Choroid plexus epithelial cell (primary cell): Measurements from ENCODE around the gene PDE8B.
A peak's percentile ranks its signal among the peaks of the same experiment; 100 is the strongest.

Experiments used
- DNase-seq: peaks from one replicate; pipeline ENCODE4 v3.0.0-alpha.2; 2010; ENCODE audit warnings: low read depth
- H3K4me3 ChIP-seq: 2 replicates; pipeline ENCODE4 v1.5.1; 2011; ENCODE audit warnings: low read depth, mild to moderate bottlenecking, control low read depth, low read length, moderate library complexity
- CTCF ChIP-seq: conservative IDR thresholded peaks from 2 replicates; pipeline ENCODE4 v1.5.1; 2011; ENCODE audit warnings: low read depth, mild to moderate bottlenecking, control low read depth, inconsistent platforms, low read length, moderate library complexity

The PDE8B gene

GRCh38 chr5:77189421-77189820, 21.1 kb upstream of the PDE8B start:
- no peak overlapping the region for H3K4me3 ChIP-seq
- DNase-seq, result no peak
- no peak for TF ChIP-seq CTCF

- no peak overlapping the region for H3K4me3 ChIP-seq
- TF ChIP-seq CTCF, result no peak
- DNase-seq, result no peak
Measured at GRCh38 chr5:77192441-77193050, 17.9 kb upstream of the PDE8B start.

GRCh38 chr5:77194762-77195161, 15.7 kb upstream of the PDE8B start:
- TF ChIP-seq CTCF, result no peak
- no peak for DNase-seq
- no peak overlapping the region for H3K4me3 ChIP-seq

- no peak for DNase-seq
- no peak overlapping the region for H3K4me3 ChIP-seq
- TF ChIP-seq CTCF, result no peak
Measured at GRCh38 chr5:77197840-77198554, 12.5 kb upstream of the PDE8B start.

GRCh38 chr5:77200663-77201062, 9.8 kb upstream of the PDE8B start:
- no peak overlapping the region for H3K4me3 ChIP-seq
- TF ChIP-seq CTCF, result no peak
- DNase-seq, result no peak

- TF ChIP-seq CTCF, result no peak
- no peak overlapping the region for H3K4me3 ChIP-seq
- DNase-seq, result no peak
Measured at GRCh38 chr5:77202145-77202544, 8.3 kb upstream of the PDE8B start.

GRCh38 chr5:77204967-77205366, 5.5 kb upstream of the PDE8B start:
- no peak for TF ChIP-seq CTCF
- DNase-seq, result peak; percentile 33
- no peak overlapping the region for H3K4me3 ChIP-seq
